Activated CD4-positive, alpha-beta T cell treated with anti-CD3 and anti-CD28 coated beads, Interleukin-2, amount 50 U/mL, for 16 hours (primary cell): Measurements from ENCODE around the gene LRRC28.

ENCODE experiments used
- DNase-seq: peaks from one replicate; pipeline ENCODE4 v3.0.0-alpha.2; 2020

The LRRC28 gene

GRCh38 chr15:99424131-99424571 lies 172.9 kb downstream of the LRRC28 start:
- no peak for DNase-seq

- DNase-seq, result peak; percentile 87
Observed at GRCh38 chr15:99424978-99425656, 173.8 kb downstream of the LRRC28 start.

- no peak for DNase-seq
Observed at GRCh38 chr15:99425657-99426301, 174.5 kb downstream of the LRRC28 start.

- no peak for DNase-seq
Observed at GRCh38 chr15:99426431-99427105, 175.3 kb downstream of the LRRC28 start.

GRCh38 chr15:99427210-99427609 lies 175.9 kb downstream of the LRRC28 start:
- no peak for DNase-seq

- no peak for DNase-seq
Observed at GRCh38 chr15:99427668-99428361, 176.5 kb downstream of the LRRC28 start.

- DNase-seq, result no peak
Observed at GRCh38 chr15:99429681-99430081, 178.4 kb downstream of the LRRC28 start.

GRCh38 chr15:99430881-99431401 lies 179.7 kb downstream of the LRRC28 start:
- DNase-seq, result no peak

GRCh38 chr15:99431661-99432091 lies 180.4 kb downstream of the LRRC28 start:
- DNase-seq, result no peak

GRCh38 chr15:99432271-99433025 lies 181.2 kb downstream of the LRRC28 start:
- DNase-seq, result no peak

GRCh38 chr15:99433026-99433756 lies 181.9 kb downstream of the LRRC28 start:
- no peak for DNase-seq

- no peak for DNase-seq
Observed at GRCh38 chr15:99433757-99434450, 182.6 kb downstream of the LRRC28 start.

- DNase-seq, result no peak
Observed at GRCh38 chr15:99434506-99435112, 183.3 kb downstream of the LRRC28 start.

GRCh38 chr15:99435113-99435695 lies 183.9 kb downstream of the LRRC28 start:
- DNase-seq, result no peak

- no peak for DNase-seq
Observed at GRCh38 chr15:99435877-99436541, 184.7 kb downstream of the LRRC28 start.

GRCh38 chr15:99436542-99437314 lies 185.4 kb downstream of the LRRC28 start:
- DNase-seq, result no peak

GRCh38 chr15:99437315-99438223 lies 186.3 kb downstream of the LRRC28 start:
- no peak for DNase-seq

- no peak for DNase-seq
Observed at GRCh38 chr15:99438224-99438585, 186.9 kb downstream of the LRRC28 start.
